A673 (cell line): ENCODE measurements around the gene RC3H2. TPM values are rescaled to one million over a fixed set of nuclear protein-coding genes. Genes with fewer than 3 reads are reported as not detected.
"Not testable (repeated sequence)": the region's sequence is repeated elsewhere in the genome, so short reads cannot be mapped to it uniquely, and the experiment has no call there.

Experiments
- BruUV-seq: library from RNA; stranded (reverse); fragments of 400-500 nt; replicated peaks from 2 replicates; lab custom pipeline; 2021; lab: Mats Ljungman, UMichigan
- CTCF ChIA-PET: fragments of 300-600 bp; sonication (Branson Sonifier 250); formaldehyde crosslinking; loops from one replicate; lab custom pipeline; 2022; ENCODE audit warnings: antibody characterized with exemption; lab: Charles Lee
- POLR2A ChIA-PET: fragments of 300-600 bp; sonication (Branson Sonifier 250); formaldehyde crosslinking; loops from one replicate; lab custom pipeline; 2022; ENCODE audit warnings: antibody characterized with exemption; ENCODE audit not compliant: low non-redundant PET; lab: Charles Lee
- DNase-seq: peaks from one replicate; pipeline ENCODE4 v3.0.0-alpha.2; 2015; ENCODE audit warnings: low spot score
- H3K27ac ChIP-seq: fragments of 200-600 bp; sonication (generic); 2 replicates; pipeline ENCODE4 v1.5.1; 2016; ENCODE audit warnings: mixed run types, low read depth, mild to moderate bottlenecking, mixed read lengths, antibody characterized with exemption, low read length; ENCODE audit not compliant: poor library complexity, severe bottlenecking
- H3K27me3 ChIP-seq: fragments of 200-600 bp; sonication (generic); replicated peaks from 2 replicates; pipeline ENCODE4 v1.6.1; 2017; ENCODE audit warnings: mixed run types, low read depth, mild to moderate bottlenecking, mixed read lengths, antibody characterized with exemption, low read length; ENCODE audit not compliant: insufficient read depth, poor library complexity
- H3K36me3 ChIP-seq: fragments of 200-600 bp; sonication (generic); 2 replicates; pipeline ENCODE4 v1.6.1; 2016; ENCODE audit warnings: mixed run types, mild to moderate bottlenecking, mixed read lengths, antibody characterized with exemption, low read length; ENCODE audit not compliant: insufficient read depth, poor library complexity, severe bottlenecking
- H3K4me1 ChIP-seq: fragments of 200-600 bp; sonication (generic); 2 replicates; pipeline ENCODE4 v1.6.1; 2017; ENCODE audit warnings: mixed run types, mild to moderate bottlenecking, mixed read lengths, antibody characterized with exemption, low read length; ENCODE audit not compliant: insufficient read depth, poor library complexity, severe bottlenecking
- H3K4me3 ChIP-seq: fragments of 200-600 bp; sonication (generic); 2 replicates; pipeline ENCODE4 v1.5.1; 2016; ENCODE audit warnings: low read depth, mixed run types, mild to moderate bottlenecking, mixed read lengths, low read length; ENCODE audit not compliant: poor library complexity, severe bottlenecking
- H3K9me3 ChIP-seq: fragments of 200-600 bp; sonication (generic); 2 replicates; pipeline ENCODE4 v1.6.1; 2016; ENCODE audit warnings: mixed run types, low read depth, mild to moderate bottlenecking, mixed read lengths, antibody characterized with exemption, low read length; ENCODE audit not compliant: poor library complexity, severe bottlenecking
- CTCF ChIP-seq: fragments of 300-800, 200-600 bp; sonication (generic); conservative IDR thresholded peaks from 2 replicates; pipeline ENCODE4 v1.5.1; 2017; ENCODE audit warnings: low read depth, mild to moderate bottlenecking, antibody characterized with exemption, low read length, moderate library complexity, mixed read lengths
- EZH2 ChIP-seq: fragments of 200-600 bp; sonication (generic); IDR thresholded peaks from 2 replicates; pipeline ENCODE4 v1.6.1; 2017; ENCODE audit warnings: borderline replicate concordance, low read depth, mild to moderate bottlenecking, mixed read lengths, antibody characterized with exemption, low read length; ENCODE audit not compliant: poor library complexity, severe bottlenecking
- intact Hi-C: fragments of 100-400 bp; cut with micrococcal nuclease; formaldehyde crosslinking; loops from one replicate; pipeline ENCODE4 v1.10.0; 2022; ENCODE audit not compliant: unreplicated experiment
- total RNA-seq: library from RNA; stranded (reverse); gene quantifications from 2 replicates; pipeline ENCODE4 v1.2.3, GENCODE V29; 2021

RC3H2 gene
- total RNA-seq, 1 experiment from 2014 or later: 71.1 TPM

- Histone ChIP-seq H3K27ac (no peak overlapping the region), H3K36me3 (peaks cover 82% of the 10 kb centered on the region), H3K9me3 (no peaks in the 10 kb centered on the region), H3K4me1 (no peaks in the 10 kb centered on the region), H3K27me3 (no peaks in the 10 kb centered on the region), H3K4me3 (no peak overlapping the region)
- intact Hi-C loops: no loop called here
- POLR2A ChIA-PET: no interaction called here
- BruUV-seq: no TSS peak
- TF ChIP-seq CTCF: no peak
- no peak for TF ChIP-seq EZH2
- CTCF ChIA-PET: no interaction called here
- no peak for DNase-seq
Measured at GRCh38 chr9:122879443-122879842, 25.7 kb downstream of the RC3H2 start.

- Histone ChIP-seq H3K27me3 (no peaks in the 10 kb centered on the region), H3K27ac (no peak overlapping the region), H3K4me3 (no peak overlapping the region), H3K36me3 (peaks cover 73% of the 10 kb centered on the region), H3K9me3 (no peaks in the 10 kb centered on the region), H3K4me1 (no peaks in the 10 kb centered on the region)
- TF ChIP-seq CTCF (no peak), EZH2 (no peak)
- CTCF ChIA-PET: no interaction called here
- POLR2A ChIA-PET: no interaction called here
- intact Hi-C loops: no loop called here
- no TSS peak for BruUV-seq
- no peak for DNase-seq
Measured at GRCh38 chr9:122875523-122875922, 29.6 kb downstream of the RC3H2 start.

- H3K4me1 ChIP-seq, intact Hi-C loops, POLR2A ChIA-PET, BruUV-seq, DNase-seq, CTCF ChIA-PET, H3K9me3 ChIP-seq, H3K27me3 ChIP-seq, H3K27ac ChIP-seq, H3K4me3 ChIP-seq: not testable (repeated sequence)
- H3K36me3 ChIP-seq: peaks cover 14% of the 10 kb centered on the region
Measured at GRCh38 chr9:122867276-122867675, 37.9 kb downstream of the RC3H2 start.

GRCh38 chr9:122866079-122866478 lies 39.1 kb downstream of the RC3H2 start:
- ChIA-PET POLR2A (no interaction called here), CTCF (no interaction called here)
- Histone ChIP-seq H3K9me3 (no peaks in the 10 kb centered on the region), H3K4me3 (no peak overlapping the region), H3K4me1 (no peaks in the 10 kb centered on the region), H3K36me3 (peaks cover 6% of the 10 kb centered on the region), H3K27ac (no peak overlapping the region), H3K27me3 (no peaks in the 10 kb centered on the region)
- no TSS peak for BruUV-seq
- TF ChIP-seq EZH2: no peak
- TF ChIP-seq CTCF: no peak
- intact Hi-C loops: no loop called here
- no peak for DNase-seq
